LNCAP (cell line): Measurements from ENCODE around the gene CTBP2.

Source experiments
- TF ChIP-seq, protein P1 (sequence below): fragments of 450-650 bp; IDR thresholded peaks from 2 replicates; pipeline ENCODE4 v1.5.1; 2017; ENCODE audit warnings: mild to moderate bottlenecking

Gene CTBP2

DNA sequence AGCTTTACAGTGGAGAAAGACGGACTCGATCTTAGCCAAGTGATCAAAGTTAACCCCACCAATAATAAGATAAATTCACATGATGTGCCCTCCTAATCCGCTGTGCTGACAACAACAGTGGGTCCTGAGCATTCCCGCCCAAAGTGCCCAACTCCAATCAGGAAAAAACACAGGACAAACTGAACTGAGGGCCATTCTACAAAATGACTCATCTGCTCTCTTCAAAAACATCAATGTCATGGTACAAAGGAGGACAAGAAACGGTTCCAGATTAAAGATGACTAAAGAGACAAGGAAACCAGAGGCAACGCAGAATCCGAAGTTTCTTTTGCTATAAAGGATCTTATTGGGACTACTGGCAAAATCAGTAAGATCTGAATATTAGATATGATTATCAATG lies 79.4 kb downstream of the CTBP2 start:
- TF ChIP-seq, protein P1, sequence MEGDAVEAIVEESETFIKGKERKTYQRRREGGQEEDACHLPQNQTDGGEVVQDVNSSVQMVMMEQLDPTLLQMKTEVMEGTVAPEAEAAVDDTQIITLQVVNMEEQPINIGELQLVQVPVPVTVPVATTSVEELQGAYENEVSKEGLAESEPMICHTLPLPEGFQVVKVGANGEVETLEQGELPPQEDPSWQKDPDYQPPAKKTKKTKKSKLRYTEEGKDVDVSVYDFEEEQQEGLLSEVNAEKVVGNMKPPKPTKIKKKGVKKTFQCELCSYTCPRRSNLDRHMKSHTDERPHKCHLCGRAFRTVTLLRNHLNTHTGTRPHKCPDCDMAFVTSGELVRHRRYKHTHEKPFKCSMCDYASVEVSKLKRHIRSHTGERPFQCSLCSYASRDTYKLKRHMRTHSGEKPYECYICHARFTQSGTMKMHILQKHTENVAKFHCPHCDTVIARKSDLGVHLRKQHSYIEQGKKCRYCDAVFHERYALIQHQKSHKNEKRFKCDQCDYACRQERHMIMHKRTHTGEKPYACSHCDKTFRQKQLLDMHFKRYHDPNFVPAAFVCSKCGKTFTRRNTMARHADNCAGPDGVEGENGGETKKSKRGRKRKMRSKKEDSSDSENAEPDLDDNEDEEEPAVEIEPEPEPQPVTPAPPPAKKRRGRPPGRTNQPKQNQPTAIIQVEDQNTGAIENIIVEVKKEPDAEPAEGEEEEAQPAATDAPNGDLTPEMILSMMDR = no peak

DNA sequence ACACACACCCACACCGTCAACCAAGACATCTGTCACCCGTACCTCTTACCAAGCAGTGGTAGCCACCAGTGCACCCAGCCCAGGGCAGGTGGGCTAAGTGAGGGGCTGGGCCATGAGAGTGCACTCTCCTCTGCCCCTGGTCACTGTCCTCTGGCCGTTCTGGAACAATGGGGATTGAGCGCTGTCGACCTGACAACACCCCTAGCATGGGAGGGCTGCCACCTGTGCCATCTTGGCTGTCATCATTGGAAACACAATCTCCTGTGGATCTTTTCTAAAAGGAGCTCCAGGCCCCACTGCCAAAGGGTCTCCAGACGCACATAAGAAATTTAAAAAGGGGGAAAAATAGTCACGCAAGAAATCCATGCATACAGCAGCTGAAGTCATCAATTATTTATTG lies 80.1 kb downstream of the CTBP2 start:
- TF ChIP-seq, protein P1 = no peak

DNA sequence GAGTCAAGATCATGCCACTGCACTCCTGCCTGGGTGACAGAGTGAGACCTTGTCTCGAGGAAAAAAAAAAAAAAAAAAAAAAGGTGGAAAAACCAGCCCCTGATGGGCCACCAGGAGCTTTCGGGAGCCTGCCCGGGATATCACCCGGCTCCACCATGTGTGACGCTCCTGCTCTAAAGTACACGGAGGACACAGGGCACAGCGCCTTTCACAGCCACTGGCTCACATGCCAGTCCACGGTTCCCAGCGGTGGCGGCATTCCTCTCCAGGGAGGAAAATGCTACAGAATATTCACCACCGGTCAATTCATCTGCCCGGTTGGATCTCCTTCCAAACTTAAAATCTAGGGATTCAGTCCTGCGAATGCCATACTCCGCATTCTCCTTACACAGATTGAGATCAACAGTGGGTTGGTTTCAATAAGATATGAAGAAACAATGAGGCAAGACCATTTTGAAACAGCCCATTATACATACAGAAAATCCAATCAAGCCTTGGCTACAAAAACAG lies 81.2 kb downstream of the CTBP2 start:
- TF ChIP-seq, protein P1 = no peak

DNA sequence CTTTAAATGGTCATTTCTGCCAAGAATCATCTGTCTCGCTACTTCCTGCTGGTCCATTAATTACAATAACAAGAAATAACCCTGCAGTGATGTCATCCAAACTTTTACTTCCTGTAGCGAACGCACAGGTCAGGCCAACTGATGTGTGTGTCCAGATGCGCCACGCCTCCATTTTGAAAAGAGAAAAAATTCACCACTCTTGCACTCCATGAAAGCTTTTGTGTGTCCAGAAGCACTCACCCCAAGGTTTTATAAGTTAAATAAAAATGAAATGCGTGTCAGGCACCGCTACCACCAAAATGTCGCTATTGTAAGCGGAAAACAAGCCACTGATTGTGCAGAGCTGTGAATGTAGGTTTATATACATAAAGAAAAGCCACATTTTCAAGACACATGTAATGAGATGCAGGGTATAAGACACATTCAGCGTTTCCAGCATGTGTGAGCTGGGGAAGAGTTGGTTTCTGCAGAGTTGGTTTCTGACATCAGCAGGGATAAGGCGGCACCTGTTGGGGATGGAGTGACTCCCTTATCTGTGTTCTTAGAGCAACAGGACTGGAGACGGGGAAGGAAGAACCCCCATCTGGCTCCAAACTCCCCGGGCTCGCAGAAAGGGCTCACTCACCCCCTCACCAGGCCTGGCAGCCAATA lies 83.3 kb downstream of the CTBP2 start:
- TF ChIP-seq, protein P1 = no peak

DNA sequence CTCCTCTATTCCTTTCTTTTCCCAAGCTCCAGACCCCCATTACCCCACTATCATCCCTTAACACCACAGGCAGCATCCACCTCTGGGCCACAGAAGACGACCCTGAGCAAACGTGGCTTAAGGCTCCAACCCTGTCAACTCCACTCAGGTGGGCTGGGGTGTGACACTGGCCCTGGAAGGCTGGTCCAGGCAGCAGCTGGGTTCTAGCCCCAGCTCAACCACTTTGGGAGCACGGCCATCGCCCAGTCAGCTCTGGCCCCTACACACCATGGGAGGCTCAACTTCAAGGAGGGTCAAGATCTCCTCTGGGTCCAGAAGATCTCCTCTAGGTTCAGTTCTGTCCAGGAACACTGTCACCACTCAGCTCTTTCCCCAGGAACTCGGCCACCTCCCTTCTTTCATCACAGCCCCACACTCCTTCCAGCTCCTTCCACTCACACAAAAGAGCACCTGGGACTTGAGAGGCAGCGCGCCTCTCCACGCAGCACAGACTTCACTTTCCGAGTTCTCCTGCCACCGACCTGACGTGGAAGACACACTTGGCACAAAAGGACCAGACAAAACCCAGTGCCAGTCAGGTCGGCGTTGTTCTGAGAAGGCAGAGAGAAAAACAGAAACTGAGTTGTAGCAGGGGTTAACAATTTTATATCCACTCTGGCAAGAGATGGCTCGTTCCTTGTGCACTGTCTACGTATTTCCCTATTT lies 84.1 kb downstream of the CTBP2 start:
- TF ChIP-seq, protein P1 = no peak

DNA sequence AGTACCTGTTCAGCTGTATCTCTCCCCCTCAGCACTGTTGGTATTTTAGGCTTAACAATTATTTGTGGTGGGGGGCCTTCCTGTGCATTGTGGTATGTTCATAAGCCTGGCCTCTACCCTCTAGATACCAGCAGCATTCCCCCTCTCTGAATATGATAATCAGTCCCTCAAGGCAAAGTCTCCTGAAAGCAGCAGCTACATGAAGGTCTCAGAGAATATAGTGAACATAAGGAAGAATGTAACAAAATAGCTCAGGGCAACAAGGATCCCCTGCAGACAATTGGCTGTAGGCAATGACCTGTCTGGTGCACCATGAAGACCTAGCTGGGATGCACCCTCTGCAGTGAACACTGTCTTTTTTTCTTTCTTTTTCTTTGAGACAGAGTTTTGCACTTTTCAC lies 86.4 kb downstream of the CTBP2 start:
- TF ChIP-seq, protein P1 = no peak

DNA sequence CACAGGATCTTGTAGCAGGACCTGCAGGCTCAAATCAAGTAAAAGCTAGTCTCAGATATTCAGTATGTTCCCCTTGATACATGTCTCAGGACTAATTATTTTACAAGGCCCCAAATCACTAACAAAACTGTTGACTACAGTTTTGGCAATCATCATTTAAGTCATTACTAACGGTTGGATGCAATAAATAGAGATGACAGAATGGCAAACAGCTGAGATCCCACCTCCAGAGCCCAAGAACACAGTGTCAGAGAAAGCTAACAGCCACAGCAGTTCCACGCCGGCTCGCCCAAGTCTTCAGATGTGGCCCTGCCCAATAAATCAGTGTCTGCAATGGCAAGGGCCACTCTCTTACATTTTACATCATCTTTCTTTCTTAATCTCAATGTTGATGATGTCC lies 87.6 kb downstream of the CTBP2 start:
- TF ChIP-seq, protein P1 = no peak
